ENCODE measurements around the gene BOLL. TPM values are rescaled to one million over a fixed set of nuclear protein-coding genes. Genes with fewer than 3 reads are reported as not detected.
"Not testable (repeated sequence)": the region's sequence is repeated elsewhere in the genome, so short reads cannot be mapped to it uniquely, and the experiment has no call there.

The BOLL gene
- total RNA-seq, 1 donor from 2014 or later: not detected

GRCh38 chr2:197759625-197760292 is 25.4 kb downstream of the BOLL start:
- no peak overlapping the region for H3K4me3 Mint-ChIP-seq
- TF ChIP-seq CTCF (conservative IDR thresholded peaks at IDR 0.05): no peak
- no peaks in the 10 kb centered on the region for H3K36me3 Mint-ChIP-seq
- DNase-seq (ENCODE audit: extremely low spot score, unreplicated experiment): no peak
- H3K9me3 Mint-ChIP-seq: peaks cover 12% of the 10 kb centered on the region
- H3K27me3 Mint-ChIP-seq: peaks cover under 1% of the 10 kb centered on the region
- no peaks in the 10 kb centered on the region for H3K4me1 Mint-ChIP-seq (ENCODE audit: unreplicated experiment)
- no peak overlapping the region for H3K27ac Mint-ChIP-seq

GRCh38 chr2:197759013-197759412 is 26.1 kb downstream of the BOLL start:
- no peak for TF ChIP-seq CTCF (conservative IDR thresholded peaks at IDR 0.05)
- no peaks in the 10 kb centered on the region for H3K27me3 Mint-ChIP-seq
- no peak overlapping the region for H3K4me3 Mint-ChIP-seq
- no peaks in the 10 kb centered on the region for H3K36me3 Mint-ChIP-seq
- DNase-seq (ENCODE audit: extremely low spot score, unreplicated experiment): no peak
- H3K4me1 Mint-ChIP-seq (ENCODE audit: unreplicated experiment): no peaks in the 10 kb centered on the region
- peaks cover 12% of the 10 kb centered on the region for H3K9me3 Mint-ChIP-seq
- no peak overlapping the region for H3K27ac Mint-ChIP-seq

GRCh38 chr2:197740200-197740599 is 44.9 kb downstream of the BOLL start:
- TF ChIP-seq CTCF (conservative IDR thresholded peaks at IDR 0.05): no peak
- no peaks in the 10 kb centered on the region for H3K36me3 Mint-ChIP-seq
- peaks cover 3% of the 10 kb centered on the region for H3K27me3 Mint-ChIP-seq
- DNase-seq (ENCODE audit: extremely low spot score, unreplicated experiment): no peak
- H3K4me1 Mint-ChIP-seq (ENCODE audit: unreplicated experiment): no peaks in the 10 kb centered on the region
- H3K9me3 Mint-ChIP-seq: no peaks in the 10 kb centered on the region
- no peak overlapping the region for H3K27ac Mint-ChIP-seq
- H3K4me3 Mint-ChIP-seq: no peak overlapping the region

GRCh38 chr2:197728555-197729544 is 56.3 kb downstream of the BOLL start:
- not testable (repeated sequence) for DNase-seq (ENCODE audit: extremely low spot score, unreplicated experiment); H3K4me3 Mint-ChIP-seq; H3K27me3 Mint-ChIP-seq; H3K27ac Mint-ChIP-seq; H3K9me3 Mint-ChIP-seq; H3K4me1 Mint-ChIP-seq (ENCODE audit: unreplicated experiment); H3K36me3 Mint-ChIP-seq

GRCh38 chr2:197727011-197727410 is 58.1 kb downstream of the BOLL start:
- no peaks in the 10 kb centered on the region for H3K9me3 Mint-ChIP-seq
- H3K36me3 Mint-ChIP-seq: peaks cover 3% of the 10 kb centered on the region
- no peak overlapping the region for H3K27ac Mint-ChIP-seq
- no peak for DNase-seq (ENCODE audit: extremely low spot score, unreplicated experiment)
- no peak overlapping the region for H3K4me3 Mint-ChIP-seq
- TF ChIP-seq CTCF (conservative IDR thresholded peaks at IDR 0.05): no peak
- H3K4me1 Mint-ChIP-seq (ENCODE audit: unreplicated experiment): no peaks in the 10 kb centered on the region
- H3K27me3 Mint-ChIP-seq: no peaks in the 10 kb centered on the region

GRCh38 chr2:197717863-197718262 is 67.3 kb downstream of the BOLL start:
- H3K4me3 Mint-ChIP-seq: no peak overlapping the region
- H3K27ac Mint-ChIP-seq: no peak overlapping the region
- no peak for TF ChIP-seq CTCF (conservative IDR thresholded peaks at IDR 0.05)
- H3K36me3 Mint-ChIP-seq: no peaks in the 10 kb centered on the region
- H3K27me3 Mint-ChIP-seq: no peaks in the 10 kb centered on the region
- DNase-seq (ENCODE audit: extremely low spot score, unreplicated experiment): no peak
- H3K9me3 Mint-ChIP-seq: no peaks in the 10 kb centered on the region
- H3K4me1 Mint-ChIP-seq (ENCODE audit: unreplicated experiment): no peaks in the 10 kb centered on the region

All from type B pancreatic cell (in vitro differentiated cells).